H9 (cell line): Measurements from ENCODE around the gene UPB1. TPM values are rescaled to one million over a fixed set of nuclear protein-coding genes. Genes with fewer than 3 reads are reported as not detected.

Experiments
- DNase-seq: peaks from one replicate; pipeline ENCODE4 v3.0.0-alpha.2; 2017
- H2AFZ ChIP-seq: one replicate; pipeline ENCODE4 v1.6.1; 2013; ENCODE audit warnings: mild to moderate bottlenecking, low read length, control low read depth, moderate library complexity
- H2AK5ac ChIP-seq: 2 replicates; pipeline ENCODE4 v1.6.1; 2013; ENCODE audit warnings: low read length, control low read depth, mixed read lengths; ENCODE audit not compliant: insufficient read length
- H2BK120ac ChIP-seq: one replicate; pipeline ENCODE4 v1.6.1; 2013; ENCODE audit warnings: low read depth, mild to moderate bottlenecking, low read length, control low read depth, inconsistent platforms; ENCODE audit not compliant: poor library complexity, severe bottlenecking
- H2BK12ac ChIP-seq: 2 replicates; pipeline ENCODE4 v1.6.1; 2013; ENCODE audit warnings: low read length, control low read depth, mixed read lengths, low read depth; ENCODE audit not compliant: insufficient read length
- H2BK15ac ChIP-seq: 2 replicates; pipeline ENCODE4 v1.6.1; 2013; ENCODE audit warnings: low read depth, low read length, control low read depth
- H2BK20ac ChIP-seq: one replicate; pipeline ENCODE4 v1.6.1; 2013; ENCODE audit warnings: low read depth, mild to moderate bottlenecking, low read length, control low read depth, inconsistent platforms; ENCODE audit not compliant: poor library complexity, severe bottlenecking
- H2BK5ac ChIP-seq: 2 replicates; pipeline ENCODE4 v1.6.1; 2013; ENCODE audit warnings: low read length, control low read depth, mixed read lengths; ENCODE audit not compliant: insufficient read length
- H3K14ac ChIP-seq: 2 replicates; pipeline ENCODE4 v1.6.1; 2013; ENCODE audit warnings: low read length, control low read depth; ENCODE audit not compliant: insufficient read depth
- H3K18ac ChIP-seq: 2 replicates; pipeline ENCODE4 v1.6.1; 2013; ENCODE audit warnings: low read depth, mild to moderate bottlenecking, mixed read lengths, low read length, control low read depth; ENCODE audit not compliant: insufficient read length
- H3K23ac ChIP-seq: 2 replicates; pipeline ENCODE4 v1.6.1; 2013; ENCODE audit warnings: low read length, control low read depth, mixed read lengths, low read depth; ENCODE audit not compliant: insufficient read length
- H3K23me2 ChIP-seq: 2 replicates; pipeline ENCODE4 v1.6.1; 2013; ENCODE audit warnings: low read depth, mild to moderate bottlenecking, mixed read lengths, low read length, control low read depth; ENCODE audit not compliant: insufficient read length, poor library complexity, severe bottlenecking
- H3K27ac ChIP-seq: 2 replicates; pipeline ENCODE4 v1.5.1; 2013; ENCODE audit warnings: low read length, control low read depth, mixed read lengths, low read depth; ENCODE audit not compliant: insufficient read length
- H3K27me3 ChIP-seq: 2 replicates; pipeline ENCODE4 v1.6.1; 2013; ENCODE audit warnings: low read length, control low read depth, inconsistent platforms; ENCODE audit not compliant: insufficient read depth
- H3K4ac ChIP-seq: 2 replicates; pipeline ENCODE4 v1.6.1; 2013; ENCODE audit warnings: low read depth, mild to moderate bottlenecking, control low read depth, inconsistent platforms, low read length, moderate library complexity
- H3K4me1 ChIP-seq: 2 replicates; pipeline ENCODE4 v1.6.1; 2013; ENCODE audit warnings: low read length, control low read depth, inconsistent platforms; ENCODE audit not compliant: insufficient read depth
- H3K4me2 ChIP-seq: 2 replicates; pipeline ENCODE4 v1.6.1; 2013; ENCODE audit warnings: low read length, control low read depth, mixed read lengths; ENCODE audit not compliant: insufficient read length, insufficient read depth
- H3K56ac ChIP-seq: 2 replicates; pipeline ENCODE4 v1.6.1; 2013; ENCODE audit warnings: low read depth, mild to moderate bottlenecking, mixed read lengths, low read length, control low read depth; ENCODE audit not compliant: insufficient read length
- H3K79me1 ChIP-seq: 2 replicates; pipeline ENCODE4 v1.6.1; 2013; ENCODE audit warnings: low read depth, mild to moderate bottlenecking, moderate library complexity, low read length, control low read depth, inconsistent platforms; ENCODE audit not compliant: insufficient read depth, poor library complexity, severe bottlenecking
- H3K79me2 ChIP-seq: 2 replicates; pipeline ENCODE4 v1.6.1; 2013; ENCODE audit warnings: low read length, control low read depth, inconsistent platforms; ENCODE audit not compliant: insufficient read depth
- H3K9ac ChIP-seq: 2 replicates; pipeline ENCODE4 v1.6.1; 2013; ENCODE audit warnings: low read length, control low read depth, mixed read lengths; ENCODE audit not compliant: insufficient read length; ENCODE audit errors: extremely low read depth
- H3K9me3 ChIP-seq: one replicate; pipeline ENCODE4 v1.6.1; 2013; ENCODE audit warnings: low read depth, low read length, inconsistent platforms; ENCODE audit not compliant: control insufficient read depth
- H3T11ph ChIP-seq: one replicate; pipeline ENCODE4 v1.6.1; 2013; ENCODE audit warnings: mild to moderate bottlenecking, low read length, control low read depth, inconsistent platforms
- H4K20me1 ChIP-seq: one replicate; pipeline ENCODE4 v1.6.1; 2013; ENCODE audit not compliant: control insufficient read depth, insufficient read length, insufficient read depth
- H4K5ac ChIP-seq: 2 replicates; pipeline ENCODE4 v1.6.1; 2013; ENCODE audit warnings: low read depth, mild to moderate bottlenecking, mixed read lengths, low read length, control low read depth; ENCODE audit not compliant: insufficient read length
- H4K8ac ChIP-seq: replicated peaks from 2 replicates; pipeline ENCODE4 v1.6.1; 2013; ENCODE audit warnings: low read length, control low read depth, mixed read lengths, low read depth; ENCODE audit not compliant: insufficient read length
- H4K91ac ChIP-seq: 2 replicates; pipeline ENCODE4 v1.6.1; 2013; ENCODE audit warnings: low read depth, mild to moderate bottlenecking, moderate library complexity, mixed read lengths, low read length, control low read depth; ENCODE audit not compliant: insufficient read length
- H3K27ac Mint-ChIP-seq, 3 experiments: 2 replicates in 2 of 3; 3 replicates in 1 of 3; pipeline ENCODE4 v1.8.0; 2020 to 2021; ENCODE audit warnings: mixed read lengths in 3 of 3, mild to moderate bottlenecking in 1 of 3, moderate library complexity in 1 of 3
- H3K27me3 Mint-ChIP-seq: 2 replicates; pipeline ENCODE4 v1.8.0; 2021; ENCODE audit warnings: low read depth, mild to moderate bottlenecking, moderate library complexity, mixed read lengths
- H3K36me3 Mint-ChIP-seq, 3 experiments: 2 replicates in 2 of 3; 3 replicates in 1 of 3; pipeline ENCODE4 v1.8.0; 2020 to 2021; ENCODE audit warnings: low read depth in 3 of 3, mixed read lengths in 3 of 3; ENCODE audit not compliant: insufficient read depth in 1 of 3
- H3K4me1 Mint-ChIP-seq, 2 experiments: 2 replicates each; pipeline ENCODE4 v1.8.0; 2020; ENCODE audit warnings: mixed read lengths in 2 of 2
- H3K4me3 Mint-ChIP-seq, 2 experiments: 2 replicates in 1 of 2; 3 replicates in 1 of 2; pipeline ENCODE4 v1.8.0; 2020 to 2021; ENCODE audit warnings: mild to moderate bottlenecking in 2 of 2, mixed read lengths in 2 of 2, moderate library complexity in 1 of 2
- H3K9me3 Mint-ChIP-seq, 2 experiments: 2 replicates in 1 of 2; 3 replicates in 1 of 2; pipeline ENCODE4 v1.8.0; 2020; ENCODE audit warnings: mild to moderate bottlenecking in 2 of 2, mixed read lengths in 2 of 2, moderate library complexity in 1 of 2
- WGBS: extraction: QIAGEN DNeasy Blood & Tissue Kit; methylation state at CpG from one replicate; pipeline ENCODE4 v1.1.7; 2013; ENCODE audit warnings: missing lambda C conversion rate, low lambda C conversion rate, mixed read lengths; ENCODE audit not compliant: insufficient read length; ENCODE audit errors: extremely low coverage; 5-methylcytosine and 5-hydroxymethylcytosine counted together
- total RNA-seq: library from RNA; stranded (reverse); gene quantifications from 2 replicates; pipeline ENCODE4 v1.2.1, GENCODE V29; 2021
- TF ChIP-seq, protein P1 (sequence below): fragments of 200-600 bp; sonication (generic); conservative IDR thresholded peaks from 3 replicates; pipeline ENCODE4 v1.8.0; 2021; ENCODE audit warnings: antibody characterized with exemption, mild to moderate bottlenecking

UPB1 gene
- total RNA-seq, 1 experiment from 2014 or later, result not detected

DNA sequence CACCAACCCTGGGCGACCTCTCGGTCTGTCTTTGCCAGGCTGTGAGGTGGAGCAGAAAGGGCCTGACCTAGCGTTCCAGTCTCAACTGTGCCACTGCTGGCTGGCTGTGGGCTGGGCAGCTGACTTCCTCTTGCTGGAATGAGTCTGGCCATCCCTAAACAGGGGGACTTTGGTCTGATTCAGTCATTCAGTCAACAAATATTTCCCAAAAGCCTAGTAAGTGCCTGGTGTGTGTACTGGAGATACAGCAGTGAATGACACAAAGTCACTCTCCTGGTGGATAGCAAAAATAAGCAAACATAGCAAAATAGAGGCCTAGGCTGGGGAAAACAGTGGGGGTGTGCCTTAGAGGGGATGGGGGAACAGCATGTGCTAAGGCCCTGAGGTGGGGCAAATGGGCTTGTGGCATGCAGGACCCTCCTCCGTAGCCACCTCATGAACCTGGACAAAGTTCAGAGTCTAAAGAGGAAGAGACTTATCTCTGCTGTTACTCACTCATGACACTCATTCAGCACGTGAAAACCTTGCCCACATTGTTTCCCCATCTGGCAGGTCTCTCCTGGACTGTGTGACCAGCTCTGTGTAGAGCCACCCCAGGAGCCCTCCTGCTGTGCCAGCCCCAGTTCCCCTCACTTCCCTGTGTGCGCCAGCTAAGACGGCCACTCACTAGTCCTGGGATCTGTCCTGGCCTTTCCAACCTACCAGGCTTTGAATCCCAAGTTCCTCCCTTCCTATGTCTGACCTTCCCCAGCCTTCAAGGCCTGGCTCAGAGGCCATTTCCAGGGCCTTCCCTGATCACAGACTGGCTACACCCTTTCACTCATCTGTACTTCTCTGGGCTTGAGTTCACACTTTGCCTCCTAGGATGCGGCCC lies 55.1 kb downstream of the UPB1 start:
- Histone ChIP-seq H3K79me1 (peaks cover 7% of the 10 kb centered on the region), H3K56ac (no peak overlapping the region), H3K23me2 (peaks cover 6% of the 10 kb centered on the region), H2BK15ac (no peak overlapping the region), H3K79me2 (peaks cover 12% of the 10 kb centered on the region; the same call in 1 of the 2 replicates), H3K27ac (no peak overlapping the region), H3K14ac (no peak overlapping the region), H3K4me1 (no peaks in the 10 kb centered on the region; the same call in 1 of the 2 replicates), H3K18ac (no peak overlapping the region), H3K9me3 (no peaks in the 10 kb centered on the region), H2BK12ac (no peak overlapping the region), H4K8ac (no peak overlapping the region), H4K5ac (no peak overlapping the region), H3K23ac (no peak overlapping the region), H2AK5ac (no peak overlapping the region), H2BK20ac (no peak overlapping the region), H3K9ac (no peak overlapping the region), H2BK5ac (no peak overlapping the region), H2BK120ac (no peak overlapping the region), H4K91ac (no peak overlapping the region), H3K4me2 (no peak overlapping the region), H3K27me3 (no peaks in the 10 kb centered on the region), H2AFZ (no peak overlapping the region), H4K20me1 (no peaks in the 10 kb centered on the region), H3K4ac (no peak overlapping the region), H3T11ph (no peak overlapping the region)
- no CpG with 5 or more reads among the region's 8 CpGs for WGBS
- Mint-ChIP-seq H3K4me3 (no peak overlapping the region), H3K4me1 (peaks cover 20 to 21% of the 10 kb centered on the region in 2 experiments), H3K27ac (peak overlapping the region in 2 of 3 experiments; percentile 71 to 78; a peak in 3 of 7 replicates), H3K36me3 (peaks cover 8 to 39% (median 34%) of the 10 kb centered on the region in 3 experiments; a peak in 6 of 7 replicates), H3K9me3 (no peaks in the 10 kb centered on the region; a peak in 1 of 5 replicates), H3K27me3 (no peaks in the 10 kb centered on the region)
- TF ChIP-seq, protein P1, sequence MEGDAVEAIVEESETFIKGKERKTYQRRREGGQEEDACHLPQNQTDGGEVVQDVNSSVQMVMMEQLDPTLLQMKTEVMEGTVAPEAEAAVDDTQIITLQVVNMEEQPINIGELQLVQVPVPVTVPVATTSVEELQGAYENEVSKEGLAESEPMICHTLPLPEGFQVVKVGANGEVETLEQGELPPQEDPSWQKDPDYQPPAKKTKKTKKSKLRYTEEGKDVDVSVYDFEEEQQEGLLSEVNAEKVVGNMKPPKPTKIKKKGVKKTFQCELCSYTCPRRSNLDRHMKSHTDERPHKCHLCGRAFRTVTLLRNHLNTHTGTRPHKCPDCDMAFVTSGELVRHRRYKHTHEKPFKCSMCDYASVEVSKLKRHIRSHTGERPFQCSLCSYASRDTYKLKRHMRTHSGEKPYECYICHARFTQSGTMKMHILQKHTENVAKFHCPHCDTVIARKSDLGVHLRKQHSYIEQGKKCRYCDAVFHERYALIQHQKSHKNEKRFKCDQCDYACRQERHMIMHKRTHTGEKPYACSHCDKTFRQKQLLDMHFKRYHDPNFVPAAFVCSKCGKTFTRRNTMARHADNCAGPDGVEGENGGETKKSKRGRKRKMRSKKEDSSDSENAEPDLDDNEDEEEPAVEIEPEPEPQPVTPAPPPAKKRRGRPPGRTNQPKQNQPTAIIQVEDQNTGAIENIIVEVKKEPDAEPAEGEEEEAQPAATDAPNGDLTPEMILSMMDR, result no peak
- no peak for DNase-seq
